Prostate gland (tissue), 2 donors: ENCODE data around the gene NAA10.

Experiments used
- POLR2AphosphoS5 ChIP-seq: sonication (generic); formaldehyde crosslinking; IDR thresholded peaks from one replicate; pipeline ENCODE4 v1.6.1; 2017; ENCODE audit warnings: antibody characterized with exemption
- TF ChIP-seq, protein P1 (sequence below), 4 experiments: fragments of 200-600 bp in 2 of 4; fragments of 450-650 bp in 2 of 4; sonication (generic) in 2 of 4; IDR thresholded peaks; 1 replicate in 3 of 4; 2 replicates in 1 of 4; pipeline ENCODE4 v1.5.1; 2016 to 2019; ENCODE audit warnings: antibody characterized with exemption in 4 of 4, mild to moderate bottlenecking in 2 of 4, moderate library complexity in 2 of 4

DNA sequence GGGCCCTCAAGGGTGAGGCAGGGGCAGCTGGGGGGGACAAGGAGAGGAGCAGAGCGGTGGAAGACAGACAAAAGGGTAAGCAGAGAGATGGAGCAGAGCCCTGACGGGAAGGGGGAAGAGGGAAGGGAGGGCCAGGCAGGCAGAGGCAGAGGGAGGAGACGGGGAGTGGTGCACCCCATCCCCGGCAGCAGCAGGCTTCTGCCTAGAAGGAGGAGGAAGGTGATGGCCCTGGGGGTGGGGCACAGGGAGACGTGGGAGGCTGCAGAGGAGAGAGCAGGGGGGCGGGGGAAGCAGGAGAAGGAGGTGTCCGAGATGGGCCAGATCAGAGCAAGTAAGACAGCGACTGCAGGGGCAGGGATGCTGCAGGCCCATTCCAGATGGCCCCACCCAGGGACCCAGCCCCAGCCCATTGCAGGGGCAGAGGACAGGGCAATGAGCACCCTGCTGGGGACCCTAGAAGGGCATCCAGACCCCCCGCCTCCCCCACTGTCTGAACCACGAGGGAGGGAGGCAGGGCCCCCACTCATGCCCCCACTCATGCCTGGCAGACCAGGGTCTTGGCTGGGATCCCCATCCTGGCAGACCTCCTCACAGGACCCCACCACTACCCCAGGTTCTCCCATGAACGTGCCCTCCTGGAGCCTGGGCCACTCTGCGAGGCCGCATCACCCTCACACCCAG lies 51.5 kb downstream of the NAA10 start:
- TF ChIP-seq POLR2AphosphoS5, result no peak
- TF ChIP-seq, protein P1, sequence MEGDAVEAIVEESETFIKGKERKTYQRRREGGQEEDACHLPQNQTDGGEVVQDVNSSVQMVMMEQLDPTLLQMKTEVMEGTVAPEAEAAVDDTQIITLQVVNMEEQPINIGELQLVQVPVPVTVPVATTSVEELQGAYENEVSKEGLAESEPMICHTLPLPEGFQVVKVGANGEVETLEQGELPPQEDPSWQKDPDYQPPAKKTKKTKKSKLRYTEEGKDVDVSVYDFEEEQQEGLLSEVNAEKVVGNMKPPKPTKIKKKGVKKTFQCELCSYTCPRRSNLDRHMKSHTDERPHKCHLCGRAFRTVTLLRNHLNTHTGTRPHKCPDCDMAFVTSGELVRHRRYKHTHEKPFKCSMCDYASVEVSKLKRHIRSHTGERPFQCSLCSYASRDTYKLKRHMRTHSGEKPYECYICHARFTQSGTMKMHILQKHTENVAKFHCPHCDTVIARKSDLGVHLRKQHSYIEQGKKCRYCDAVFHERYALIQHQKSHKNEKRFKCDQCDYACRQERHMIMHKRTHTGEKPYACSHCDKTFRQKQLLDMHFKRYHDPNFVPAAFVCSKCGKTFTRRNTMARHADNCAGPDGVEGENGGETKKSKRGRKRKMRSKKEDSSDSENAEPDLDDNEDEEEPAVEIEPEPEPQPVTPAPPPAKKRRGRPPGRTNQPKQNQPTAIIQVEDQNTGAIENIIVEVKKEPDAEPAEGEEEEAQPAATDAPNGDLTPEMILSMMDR (IDR thresholded peaks at IDR 0.05), result no peak
